ENCODE data around the gene IFFO2.

The IFFO2 gene

DNA sequence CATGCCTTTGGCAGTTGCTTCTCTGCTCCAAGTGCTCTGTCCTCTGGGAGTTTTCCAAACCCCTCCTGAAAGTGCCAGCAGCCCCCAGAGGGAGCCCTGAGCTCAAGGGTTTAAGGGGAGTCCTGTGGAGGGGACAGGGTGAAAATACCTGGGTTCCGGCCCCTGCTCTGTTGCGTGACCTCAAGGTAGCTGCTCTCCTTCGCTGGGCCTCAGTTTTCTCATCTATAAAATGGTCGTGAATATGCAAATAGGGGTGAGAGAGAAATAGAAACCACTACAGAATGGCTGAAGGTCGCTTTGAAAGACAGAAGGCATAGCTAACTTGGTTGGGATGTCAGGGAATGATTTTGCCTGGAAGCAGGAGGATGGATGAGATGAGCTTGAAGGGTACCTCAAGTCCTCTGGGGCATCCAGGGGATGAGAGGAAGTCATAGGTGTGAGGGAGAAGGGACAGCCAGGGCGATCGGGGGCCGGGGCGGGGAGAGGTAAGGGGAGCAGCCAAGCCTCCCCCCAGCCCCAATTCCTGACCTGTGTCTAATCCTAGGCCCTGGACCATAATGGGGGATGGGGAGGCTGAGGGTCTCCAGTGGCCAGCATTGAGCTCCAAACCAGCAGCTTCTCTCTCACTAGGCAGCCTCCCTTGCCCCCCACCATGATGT lies 12.4 kb downstream of the IFFO2 start:
- no peaks in the 10 kb centered on the region for H3K27me3 ChIP-seq (ENCODE audit: control insufficient read depth, insufficient read depth, low read length)
- H3K9me3 ChIP-seq (ENCODE audit: control insufficient read depth, insufficient read depth, low read length): no peaks in the 10 kb centered on the region
- no peak overlapping the region for H3K27ac ChIP-seq (ENCODE audit: low read length)
- H3K4me3 ChIP-seq (ENCODE audit: low read length): no peak overlapping the region
- DNase-seq (ENCODE audit: low read depth, low spot score): no peak
- peaks cover 11% of the 10 kb centered on the region for H3K4me1 ChIP-seq (ENCODE audit: control insufficient read depth, insufficient read depth, low read length)
- H3K36me3 ChIP-seq (ENCODE audit: control insufficient read depth, insufficient read depth, low read length): no peaks in the 10 kb centered on the region
- WGBS (ENCODE audit: insufficient coverage, insufficient read length): no CpG with 5 or more reads among the region's 9 CpGs

DNA sequence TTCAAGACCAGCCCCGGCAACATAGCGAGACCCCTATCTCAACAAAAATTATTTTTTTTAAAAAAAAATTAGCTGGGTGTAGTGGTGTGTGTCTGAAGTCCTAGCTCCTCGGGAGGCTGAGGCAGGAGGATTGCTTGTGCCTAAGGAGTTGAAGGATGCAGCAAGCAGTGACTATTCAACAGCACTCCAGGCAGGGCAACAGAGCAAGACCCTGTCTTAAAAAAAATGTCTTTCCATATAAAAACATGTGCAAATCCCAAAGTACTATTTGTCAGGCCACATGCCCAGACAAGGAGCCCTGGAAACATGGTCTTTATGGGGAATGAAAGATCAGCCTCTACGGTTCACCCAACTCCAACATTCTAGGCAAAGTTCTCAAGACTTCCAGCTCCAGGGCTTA lies 13.3 kb downstream of the IFFO2 start:
- no peaks in the 10 kb centered on the region for H3K27me3 ChIP-seq (ENCODE audit: control insufficient read depth, insufficient read depth, low read length)
- WGBS (ENCODE audit: insufficient coverage, insufficient read length): no CpG with 5 or more reads among the region's 4 CpGs
- H3K36me3 ChIP-seq (ENCODE audit: control insufficient read depth, insufficient read depth, low read length): no peaks in the 10 kb centered on the region
- no peak for DNase-seq (ENCODE audit: low read depth, low spot score)
- no peaks in the 10 kb centered on the region for H3K9me3 ChIP-seq (ENCODE audit: control insufficient read depth, insufficient read depth, low read length)
- peaks cover 13% of the 10 kb centered on the region for H3K4me1 ChIP-seq (ENCODE audit: control insufficient read depth, insufficient read depth, low read length)
- no peak overlapping the region for H3K4me3 ChIP-seq (ENCODE audit: low read length)
- no peak overlapping the region for H3K27ac ChIP-seq (ENCODE audit: low read length)

- DNase-seq (ENCODE audit: low read depth, low spot score): no peak
- Histone ChIP-seq H3K4me3 (ENCODE audit: low read length) (no peak overlapping the region), H3K27me3 (ENCODE audit: control insufficient read depth, insufficient read depth, low read length) (no peaks in the 10 kb centered on the region), H3K9me3 (ENCODE audit: control insufficient read depth, insufficient read depth, low read length) (no peaks in the 10 kb centered on the region), H3K4me1 (ENCODE audit: control insufficient read depth, insufficient read depth, low read length) (peaks cover 13% of the 10 kb centered on the region), H3K36me3 (ENCODE audit: control insufficient read depth, insufficient read depth, low read length) (no peaks in the 10 kb centered on the region), H3K27ac (ENCODE audit: low read length) (no peak overlapping the region)
- WGBS (ENCODE audit: insufficient coverage, insufficient read length): no CpG with 5 or more reads among the region's 4 CpGs
Observed at GRCh38 chr1:18942340-18942739, 14.1 kb downstream of the IFFO2 start.

DNA sequence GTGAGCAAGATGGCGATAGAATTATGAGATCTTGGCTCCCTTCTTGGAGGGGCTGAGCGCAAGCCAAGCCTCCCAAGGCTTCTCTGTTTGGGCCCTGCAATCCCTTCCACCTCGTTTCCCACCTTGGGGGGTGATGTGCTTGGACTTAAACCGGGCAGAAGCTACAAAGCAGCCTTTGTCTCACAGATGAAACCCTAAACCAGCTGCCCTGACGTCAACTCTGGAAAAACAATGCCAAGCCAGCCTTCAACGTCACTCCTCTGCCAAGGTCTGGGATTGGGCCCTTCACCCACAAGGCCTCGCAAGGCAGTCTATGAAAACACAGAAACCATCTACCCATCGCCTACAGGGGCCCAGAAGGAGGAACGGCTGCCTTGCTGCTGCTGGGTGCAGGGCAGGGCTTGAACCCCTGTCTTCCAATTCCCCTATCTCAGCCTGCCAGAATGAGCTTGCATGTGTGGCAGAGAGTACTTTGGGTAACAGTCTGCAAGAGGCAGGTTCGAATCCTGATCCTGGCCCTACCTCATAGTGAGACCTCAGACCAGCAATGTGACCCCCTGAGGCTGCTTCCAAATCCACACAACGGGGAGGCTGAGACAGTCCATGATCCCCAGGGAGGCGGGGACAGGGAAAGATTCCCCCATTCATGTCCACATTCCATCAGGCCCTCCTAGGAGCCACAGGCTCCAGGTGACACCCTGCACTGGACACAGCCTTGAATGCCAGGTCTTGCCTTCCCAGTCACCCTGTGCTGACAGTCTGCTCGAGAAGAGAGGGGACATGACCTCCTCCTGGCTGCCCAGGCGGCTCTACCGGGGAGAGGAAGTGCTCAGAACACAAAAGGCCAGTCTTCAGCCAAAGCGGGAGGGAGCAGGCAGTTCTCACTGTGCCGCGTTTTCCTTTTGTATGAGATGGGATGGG lies 15.0 kb downstream of the IFFO2 start:
- no CpG with 5 or more reads among the region's 18 CpGs for WGBS (ENCODE audit: insufficient coverage, insufficient read length)

GRCh38 chr1:18940303-18941020 lies 16.0 kb downstream of the IFFO2 start:
- Histone ChIP-seq H3K27ac (ENCODE audit: low read length) (no peak overlapping the region), H3K4me1 (ENCODE audit: control insufficient read depth, insufficient read depth, low read length) (peaks cover 12% of the 10 kb centered on the region), H3K36me3 (ENCODE audit: control insufficient read depth, insufficient read depth, low read length) (no peaks in the 10 kb centered on the region), H3K4me3 (ENCODE audit: low read length) (no peak overlapping the region), H3K9me3 (ENCODE audit: control insufficient read depth, insufficient read depth, low read length) (no peaks in the 10 kb centered on the region), H3K27me3 (ENCODE audit: control insufficient read depth, insufficient read depth, low read length) (no peaks in the 10 kb centered on the region)
- no peak for DNase-seq (ENCODE audit: low read depth, low spot score)
- no CpG with 5 or more reads among the region's 13 CpGs for WGBS (ENCODE audit: insufficient coverage, insufficient read length)

More for the DNA sequence above, 15.0 kb downstream of the IFFO2 start:
- Histone ChIP-seq H3K36me3 (ENCODE audit: control insufficient read depth, insufficient read depth, low read length) (no peaks in the 10 kb centered on the region), H3K4me1 (ENCODE audit: control insufficient read depth, insufficient read depth, low read length) (peaks cover 13% of the 10 kb centered on the region), H3K27me3 (ENCODE audit: control insufficient read depth, insufficient read depth, low read length) (no peaks in the 10 kb centered on the region), H3K4me3 (ENCODE audit: low read length) (no peak overlapping the region), H3K9me3 (ENCODE audit: control insufficient read depth, insufficient read depth, low read length) (no peaks in the 10 kb centered on the region), H3K27ac (ENCODE audit: low read length) (no peak overlapping the region)
- no peak for DNase-seq (ENCODE audit: low read depth, low spot score)

DNA sequence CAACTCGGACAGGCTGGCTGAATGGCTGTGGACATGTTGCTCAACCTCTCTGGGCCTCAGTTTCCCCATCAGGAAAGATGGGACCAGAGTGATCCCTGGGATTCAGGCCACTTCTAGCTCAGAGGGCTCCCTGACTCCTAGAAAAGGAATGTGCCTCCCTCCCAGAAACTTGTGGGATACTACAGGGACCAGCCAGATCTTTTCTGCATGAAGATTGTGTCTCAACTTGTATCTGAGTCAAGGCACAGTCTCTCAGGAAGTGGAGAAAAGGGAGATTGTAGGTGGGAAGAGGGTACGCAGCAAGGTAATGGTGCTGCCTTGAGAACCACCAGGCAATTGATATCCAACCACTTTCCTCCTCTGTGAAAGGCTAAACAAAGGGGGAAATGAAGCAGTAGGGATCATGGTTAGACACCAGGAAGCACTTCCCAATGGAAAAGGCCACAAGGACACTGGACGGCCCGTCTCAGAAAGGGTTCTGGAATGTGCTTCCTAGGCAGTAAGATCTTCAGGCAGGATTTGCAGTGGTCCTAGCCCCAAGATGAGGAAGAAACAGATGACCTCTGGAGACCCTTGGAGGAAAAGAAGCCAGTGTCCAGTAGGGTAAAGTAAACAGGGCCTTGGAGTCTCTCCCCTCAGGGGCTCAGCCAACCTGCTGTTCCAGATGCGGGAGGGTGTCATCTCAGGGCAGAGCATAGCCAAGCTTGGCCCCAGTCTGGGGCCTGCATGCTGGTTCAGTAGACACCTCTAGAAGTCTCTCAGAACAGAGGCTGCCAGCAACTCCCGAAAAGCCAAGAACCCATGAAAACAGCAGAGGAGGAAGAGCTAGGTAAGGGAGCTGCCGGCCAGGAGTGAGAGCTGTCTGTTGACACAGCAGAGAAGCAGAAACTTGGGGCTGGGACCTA lies 16.8 kb downstream of the IFFO2 start:
- H3K4me1 ChIP-seq (ENCODE audit: control insufficient read depth, insufficient read depth, low read length): peaks cover 11% of the 10 kb centered on the region
- H3K4me3 ChIP-seq (ENCODE audit: low read length): no peak overlapping the region
- no peaks in the 10 kb centered on the region for H3K36me3 ChIP-seq (ENCODE audit: control insufficient read depth, insufficient read depth, low read length)
- no peaks in the 10 kb centered on the region for H3K9me3 ChIP-seq (ENCODE audit: control insufficient read depth, insufficient read depth, low read length)
- no peak overlapping the region for H3K27ac ChIP-seq (ENCODE audit: low read length)
- no peaks in the 10 kb centered on the region for H3K27me3 ChIP-seq (ENCODE audit: control insufficient read depth, insufficient read depth, low read length)
- no CpG with 5 or more reads among the region's 7 CpGs for WGBS (ENCODE audit: insufficient coverage, insufficient read length)
- DNase-seq (ENCODE audit: low read depth, low spot score): no peak

DNA sequence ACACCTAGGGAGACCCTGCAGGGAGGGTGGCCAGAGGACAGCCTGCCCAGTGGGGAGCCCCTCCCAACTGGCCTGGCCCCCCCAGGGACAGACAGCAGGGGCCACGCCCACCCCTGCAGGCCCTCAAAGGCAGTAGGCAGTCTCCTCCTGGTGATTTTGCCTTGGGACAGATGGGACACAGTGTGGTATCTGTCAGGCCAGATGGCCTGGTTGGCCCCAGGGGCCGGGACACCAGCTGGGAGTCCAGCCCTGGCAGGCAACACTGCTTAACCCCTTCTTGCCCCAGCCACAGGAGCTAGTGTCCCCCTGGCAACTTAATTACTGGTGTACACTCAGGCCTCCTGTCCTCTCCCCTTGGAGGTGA lies 17.8 kb downstream of the IFFO2 start:
- H3K4me3 ChIP-seq (ENCODE audit: low read length): no peak overlapping the region
- H3K27me3 ChIP-seq (ENCODE audit: control insufficient read depth, insufficient read depth, low read length): no peaks in the 10 kb centered on the region
- no peaks in the 10 kb centered on the region for H3K9me3 ChIP-seq (ENCODE audit: control insufficient read depth, insufficient read depth, low read length)
- H3K36me3 ChIP-seq (ENCODE audit: control insufficient read depth, insufficient read depth, low read length): no peaks in the 10 kb centered on the region
- no peak overlapping the region for H3K27ac ChIP-seq (ENCODE audit: low read length)
- peaks cover 11% of the 10 kb centered on the region for H3K4me1 ChIP-seq (ENCODE audit: control insufficient read depth, insufficient read depth, low read length)
- WGBS (ENCODE audit: insufficient coverage, insufficient read length): no CpG with 5 or more reads among the region's 2 CpGs
- DNase-seq (ENCODE audit: low read depth, low spot score): no peak

GRCh38 chr1:18938008-18938706 lies 18.3 kb downstream of the IFFO2 start:
- H3K27me3 ChIP-seq (ENCODE audit: control insufficient read depth, insufficient read depth, low read length): no peaks in the 10 kb centered on the region
- H3K4me1 ChIP-seq (ENCODE audit: control insufficient read depth, insufficient read depth, low read length): peaks cover 11% of the 10 kb centered on the region
- H3K27ac ChIP-seq (ENCODE audit: low read length): no peak overlapping the region
- WGBS (ENCODE audit: insufficient coverage, insufficient read length): no CpG with 5 or more reads among the region's 14 CpGs
- no peak for DNase-seq (ENCODE audit: low read depth, low spot score)
- no peaks in the 10 kb centered on the region for H3K9me3 ChIP-seq (ENCODE audit: control insufficient read depth, insufficient read depth, low read length)
- no peak overlapping the region for H3K4me3 ChIP-seq (ENCODE audit: low read length)
- H3K36me3 ChIP-seq (ENCODE audit: control insufficient read depth, insufficient read depth, low read length): no peaks in the 10 kb centered on the region

DNA sequence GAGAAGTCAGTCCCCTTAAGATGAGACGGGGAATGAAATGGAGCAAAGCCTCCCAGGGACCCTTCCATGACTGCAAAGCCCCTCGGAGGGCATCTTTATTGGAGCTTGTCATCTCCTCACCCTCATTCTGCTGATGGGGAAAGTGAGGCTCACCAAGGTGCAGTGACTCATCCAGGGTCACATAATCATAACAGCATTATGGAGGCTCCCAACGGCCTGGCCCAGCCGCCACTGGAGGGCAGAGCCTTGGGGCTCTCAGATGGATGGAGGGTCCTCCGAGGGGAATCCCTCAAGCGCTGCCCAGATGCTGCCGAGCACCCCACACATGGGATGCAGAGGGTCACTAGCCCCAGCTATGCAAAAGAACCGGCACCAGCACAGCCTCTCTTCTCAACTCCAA lies 18.9 kb downstream of the IFFO2 start:
- no peaks in the 10 kb centered on the region for H3K9me3 ChIP-seq (ENCODE audit: control insufficient read depth, insufficient read depth, low read length)
- H3K27ac ChIP-seq (ENCODE audit: low read length): no peak overlapping the region
- no peaks in the 10 kb centered on the region for H3K36me3 ChIP-seq (ENCODE audit: control insufficient read depth, insufficient read depth, low read length)
- no peak for DNase-seq (ENCODE audit: low read depth, low spot score)
- no peak overlapping the region for H3K4me3 ChIP-seq (ENCODE audit: low read length)
- H3K4me1 ChIP-seq (ENCODE audit: control insufficient read depth, insufficient read depth, low read length): peaks cover 11% of the 10 kb centered on the region
- H3K27me3 ChIP-seq (ENCODE audit: control insufficient read depth, insufficient read depth, low read length): no peaks in the 10 kb centered on the region
- no CpG with 5 or more reads among the region's 8 CpGs for WGBS (ENCODE audit: insufficient coverage, insufficient read length)

Measured in iPS DF 6.9 (cell line).